Left forelimb (tissue), 1 donor: ENCODE results near the gene CFAP45.

Source experiments
- DNase-seq: peaks from one replicate; pipeline ENCODE4 v3.0.0-alpha.2; 2018; ENCODE audit warnings: low spot score

CFAP45 gene

GRCh38 chr1:159923203-159924024 lies 23.4 kb upstream of the CFAP45 start:
- DNase-seq = peak; percentile 87

DNA sequence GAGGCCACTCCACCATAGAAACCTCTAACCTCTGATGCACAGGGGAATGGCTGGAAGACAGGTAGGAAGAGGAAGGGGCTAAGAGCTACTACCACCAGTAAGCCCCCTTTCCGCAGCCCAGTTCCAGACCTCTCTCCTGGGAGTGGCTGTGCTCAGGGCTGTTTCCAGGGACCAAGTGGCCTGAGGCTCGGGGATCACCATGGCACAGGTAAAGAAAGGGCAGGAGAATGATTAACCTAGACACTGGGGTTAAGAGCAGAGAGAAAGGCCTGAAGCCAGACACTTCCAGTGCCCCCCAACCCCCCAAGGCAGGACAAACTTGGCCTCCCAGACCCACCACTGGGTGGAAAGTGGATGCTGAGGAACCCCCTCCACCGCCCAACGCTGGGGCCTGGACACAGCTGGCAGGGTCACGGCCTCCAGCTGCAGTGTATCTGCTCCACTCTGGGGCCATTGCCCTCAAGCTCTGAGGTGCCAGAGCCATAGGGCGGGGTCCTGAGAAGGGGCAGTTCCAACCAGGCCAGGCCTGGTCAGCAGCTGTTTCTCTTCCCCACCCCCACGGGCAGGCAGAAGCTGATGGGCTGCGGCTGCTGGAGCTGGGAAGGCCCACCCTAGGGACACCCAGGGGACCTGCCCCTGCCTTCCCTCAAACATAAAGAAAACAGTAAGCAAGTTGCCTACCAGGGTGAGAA lies 22.7 kb upstream of the CFAP45 start:
- DNase-seq = no peak

DNA sequence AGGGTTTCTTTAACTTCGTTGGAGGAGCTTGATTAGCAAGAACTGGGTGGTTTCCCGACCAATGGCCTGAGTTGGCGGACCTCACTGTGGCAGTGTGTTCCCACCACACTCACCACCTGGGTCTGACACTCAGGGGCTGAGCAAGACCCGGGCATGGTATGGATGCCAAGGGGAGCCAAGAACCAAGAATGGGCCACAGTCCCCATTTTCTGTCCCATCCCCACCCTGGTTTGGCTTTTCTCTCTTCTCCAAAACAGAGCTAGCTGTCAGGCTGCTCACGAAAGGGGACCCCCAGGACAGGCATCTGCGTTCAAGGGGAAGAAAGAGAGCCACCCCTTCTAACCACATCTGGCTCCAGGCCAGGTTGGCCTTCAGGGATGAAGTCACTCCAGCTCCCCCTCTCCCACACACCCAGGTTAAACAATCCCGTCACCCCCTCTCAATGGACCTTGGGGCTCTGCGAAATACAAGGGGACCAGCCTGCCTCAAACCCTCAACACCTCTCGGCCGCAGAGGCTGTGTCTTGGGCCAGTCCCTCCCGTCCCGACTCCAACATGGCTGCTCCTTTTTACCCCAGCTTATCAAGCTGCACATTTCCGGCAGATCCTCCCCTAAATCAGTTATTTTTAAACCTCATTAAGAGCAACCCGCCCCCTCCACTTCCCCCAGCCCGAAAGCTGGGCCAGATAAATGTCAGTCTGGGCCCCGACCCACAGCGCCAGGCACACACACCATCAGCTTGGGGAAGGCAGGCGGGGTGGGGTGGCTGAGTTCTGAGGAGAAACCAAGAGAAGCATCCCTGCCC lies 21.9 kb upstream of the CFAP45 start:
- no peak for DNase-seq

DNA sequence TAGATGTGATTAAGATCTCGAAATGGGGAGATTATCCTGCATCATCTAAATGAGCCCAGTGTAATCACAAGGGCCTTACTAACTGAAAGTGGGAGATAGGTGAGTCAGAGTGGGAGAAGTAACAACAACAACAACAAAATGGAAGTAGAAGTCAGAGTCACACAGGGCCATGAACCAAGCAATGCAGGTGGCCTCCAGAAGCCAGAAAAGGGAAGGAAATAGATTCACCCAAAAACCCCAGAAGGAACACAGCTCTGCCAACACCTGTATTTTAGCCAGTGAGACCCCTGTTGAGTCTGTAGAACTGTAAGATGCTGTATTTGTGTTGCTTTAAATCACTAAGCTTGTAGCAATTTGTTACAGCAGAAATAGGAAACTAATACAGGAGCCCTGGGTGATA lies 21.3 kb upstream of the CFAP45 start:
- DNase-seq = no peak

DNA sequence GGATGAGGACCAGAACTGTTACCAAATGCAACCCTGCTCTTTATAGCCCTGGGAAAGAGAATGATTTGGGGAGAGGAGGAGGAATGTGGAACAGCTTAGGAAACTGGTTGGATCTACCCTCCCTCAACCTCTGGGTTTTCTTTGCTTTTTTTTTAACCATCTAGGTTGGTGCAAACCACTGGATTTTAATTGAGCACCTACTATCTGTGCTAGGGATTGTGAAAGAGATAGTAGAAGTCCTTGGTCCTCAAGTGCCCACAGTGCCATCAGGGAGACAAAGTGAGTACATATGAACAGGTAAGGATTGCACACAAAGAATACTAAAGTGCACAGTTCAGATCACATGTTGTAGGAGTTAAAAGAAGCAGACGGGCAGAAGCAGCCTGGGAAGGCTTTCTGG lies 20.7 kb upstream of the CFAP45 start:
- DNase-seq = no peak

- DNase-seq = no peak
Observed at GRCh38 chr1:159920202-159920601, 20.2 kb upstream of the CFAP45 start.

GRCh38 chr1:159919236-159919865 lies 19.4 kb upstream of the CFAP45 start:
- no peak for DNase-seq

- no peak for DNase-seq
Observed at GRCh38 chr1:159918352-159919200, 18.6 kb upstream of the CFAP45 start.

GRCh38 chr1:159917533-159918351 lies 17.8 kb upstream of the CFAP45 start:
- DNase-seq = no peak

GRCh38 chr1:159916242-159917051 lies 16.5 kb upstream of the CFAP45 start:
- DNase-seq = no peak

GRCh38 chr1:159915571-159916241 lies 15.7 kb upstream of the CFAP45 start:
- DNase-seq = no peak

GRCh38 chr1:159914252-159915018 lies 14.5 kb upstream of the CFAP45 start:
- DNase-seq = no peak

DNA sequence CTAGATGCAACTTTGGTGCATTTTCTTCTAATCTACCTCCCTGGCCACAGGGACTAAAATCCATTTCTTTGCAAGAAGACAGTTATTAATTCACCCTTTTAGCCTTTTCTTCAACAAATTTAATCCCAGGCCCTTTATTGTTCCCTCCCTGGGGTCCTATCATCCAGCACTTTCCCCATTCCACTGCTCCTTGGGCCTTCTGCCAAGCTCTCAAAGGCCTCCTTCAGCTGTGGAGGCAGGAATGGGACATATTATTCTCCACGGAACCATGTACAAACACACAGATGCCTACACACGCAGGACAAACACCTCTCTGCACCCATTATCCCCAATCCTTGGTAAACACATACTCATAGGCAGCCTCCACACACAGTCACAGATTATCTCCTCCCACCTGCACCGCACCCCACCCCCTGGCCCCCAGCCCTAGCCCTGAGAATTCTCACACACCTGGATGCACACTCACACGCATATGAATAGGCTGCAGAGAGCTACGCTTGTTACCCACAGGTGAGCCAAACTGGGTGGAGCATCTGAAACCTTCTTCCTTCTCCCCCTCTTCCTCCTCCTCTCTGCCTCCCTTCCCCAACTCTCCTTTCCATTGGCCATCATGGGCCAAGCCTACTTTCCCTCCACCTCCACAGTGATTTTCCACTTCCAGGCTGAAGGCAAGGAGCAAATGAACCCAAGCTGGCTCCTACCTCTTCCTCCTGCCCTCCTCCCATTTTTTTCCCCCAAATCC lies 13.7 kb upstream of the CFAP45 start:
- no peak for DNase-seq

DNA sequence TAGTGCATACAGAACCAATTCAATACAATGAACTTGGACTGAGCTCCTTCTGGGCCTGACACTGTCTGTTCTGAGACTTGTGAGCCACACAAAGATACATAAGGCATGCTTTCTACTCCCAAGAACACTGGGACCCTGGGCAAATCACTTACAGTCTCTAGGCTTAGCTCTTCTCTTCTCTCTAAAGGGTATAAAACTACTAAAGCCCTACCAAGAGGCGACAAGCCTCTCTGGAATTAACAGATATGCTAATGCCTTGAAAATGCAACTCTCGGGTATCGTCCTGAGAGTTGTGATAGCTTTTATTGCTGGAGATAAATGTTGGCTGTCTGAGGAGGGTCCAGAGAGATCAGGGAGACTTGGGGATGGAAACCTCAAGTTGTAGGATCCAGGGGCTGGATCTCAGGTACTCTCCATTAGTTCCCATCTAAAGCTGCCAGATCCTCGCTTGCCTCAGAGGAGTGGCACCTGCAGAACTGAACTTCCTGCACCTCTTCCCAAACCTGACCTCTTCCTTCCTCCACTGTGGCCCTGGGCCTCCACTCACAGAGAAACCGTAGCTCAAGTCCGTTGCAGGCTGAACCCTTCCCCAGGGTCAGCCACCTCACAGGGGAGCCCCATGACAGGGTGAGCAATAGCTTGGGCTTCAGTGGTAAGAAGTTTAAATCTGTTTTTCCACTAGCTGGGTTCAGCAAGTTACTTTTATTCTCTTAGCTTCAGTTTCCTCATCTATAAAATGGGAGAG lies 11.5 kb upstream of the CFAP45 start:
- DNase-seq = no peak

- no peak for DNase-seq
Observed at GRCh38 chr1:159908031-159908940, 8.3 kb upstream of the CFAP45 start.

GRCh38 chr1:159906960-159907359 lies 7.0 kb upstream of the CFAP45 start:
- DNase-seq = no peak
